GM23248 (cell line): ENCODE data around the gene BSDC1. TPM values are rescaled to one million over a fixed set of nuclear protein-coding genes. Genes with fewer than 3 reads are reported as not detected.

Experiments used
- DNase-seq: peaks from one replicate; pipeline ENCODE4 v3.0.0-alpha.2; 2015
- H2AFZ ChIP-seq: fragments of 200-600 bp; sonication (generic); 2 replicates; pipeline ENCODE4 v1.6.1; 2016; ENCODE audit warnings: antibody characterized with exemption
- H3F3A ChIP-seq: fragments of 200-600 bp; sonication (generic); 2 replicates; pipeline ENCODE4 v1.6.1; 2016; ENCODE audit warnings: mild to moderate bottlenecking, antibody characterized with exemption, mixed run types; ENCODE audit not compliant: insufficient read depth
- H3K27ac ChIP-seq: fragments of 200-600 bp; sonication (generic); 2 replicates; pipeline ENCODE4 v1.5.1; 2016; ENCODE audit warnings: mild to moderate bottlenecking
- H3K27me3 ChIP-seq: fragments of 200-600 bp; sonication (generic); replicated peaks from 2 replicates; pipeline ENCODE4 v1.6.1; 2016; ENCODE audit warnings: mild to moderate bottlenecking; ENCODE audit not compliant: insufficient read depth
- H3K36me3 ChIP-seq: fragments of 200-600 bp; sonication (generic); 2 replicates; pipeline ENCODE4 v1.6.1; 2016; ENCODE audit warnings: low read depth, mild to moderate bottlenecking
- H3K4me1 ChIP-seq: fragments of 200-600 bp; sonication (generic); 2 replicates; pipeline ENCODE4 v1.6.1; 2016; ENCODE audit warnings: mild to moderate bottlenecking; ENCODE audit not compliant: insufficient read depth
- H3K4me2 ChIP-seq: fragments of 200-600 bp; sonication (generic); one replicate; pipeline ENCODE4 v1.6.1; 2016; ENCODE audit warnings: mild to moderate bottlenecking; ENCODE audit not compliant: unreplicated experiment
- H3K4me3 ChIP-seq: fragments of 200-600 bp; sonication (generic); 2 replicates; pipeline ENCODE4 v1.5.1; 2016; ENCODE audit warnings: mild to moderate bottlenecking
- H3K79me2 ChIP-seq: fragments of 200-600 bp; sonication (generic); 2 replicates; pipeline ENCODE4 v1.6.1; 2016; ENCODE audit warnings: mild to moderate bottlenecking; ENCODE audit not compliant: insufficient read depth
- H3K9ac ChIP-seq: fragments of 200-600 bp; sonication (generic); 2 replicates; pipeline ENCODE4 v1.6.1; 2016; ENCODE audit warnings: mild to moderate bottlenecking
- H3K9me2 ChIP-seq: fragments of 200-600 bp; sonication (generic); 2 replicates; pipeline ENCODE4 v1.6.1; 2016; ENCODE audit warnings: mixed run types, mild to moderate bottlenecking, moderate library complexity; ENCODE audit not compliant: insufficient read depth
- H3K9me3 ChIP-seq: fragments of 200-600 bp; sonication (generic); one replicate; pipeline ENCODE4 v1.6.1; 2017; ENCODE audit warnings: low read depth
- H4K20me1 ChIP-seq: fragments of 200-600 bp; sonication (generic); 2 replicates; pipeline ENCODE4 v1.6.0; 2016; ENCODE audit not compliant: insufficient read depth
- EZH2 ChIP-seq: fragments of 200-600 bp; sonication (generic); IDR thresholded peaks from 2 replicates; pipeline ENCODE4 v1.6.1; 2018; ENCODE audit warnings: antibody characterized with exemption, mild to moderate bottlenecking; ENCODE audit not compliant: insufficient read depth, poor library complexity, severe bottlenecking
- EZH2phosphoT487 ChIP-seq: fragments of 200-600 bp; sonication (generic); IDR thresholded peaks from 2 replicates; pipeline ENCODE4 v1.6.1; 2018; ENCODE audit warnings: antibody characterized with exemption, moderate library complexity, mild to moderate bottlenecking, low read depth; ENCODE audit not compliant: insufficient read depth
- whole genome bisulfite sequencing, 2 experiments: methylation state at CpG; one replicate each; pipeline ENCODE4 v1.1.6; 2015 to 2017; ENCODE audit warnings: low lambda C conversion rate in 2 of 2, low coverage in 1 of 2; ENCODE audit errors: missing lambda C conversion rate in 2 of 2; 5-methylcytosine and 5-hydroxymethylcytosine counted together
- in situ Hi-C: fragments of 300-500 bp; cut with MboI; formaldehyde crosslinking; loops from 2 replicates; pipeline ENCODE4 v1.15.0; 2020
- polyA plus RNA-seq: library from polyadenylated mRNA; unstranded; fragments of >200 nt; fragmentation: Nextera tagmentation; extraction: Ambion mirVana; gene quantifications from 2 replicates; pipeline ENCODE4 v1.2.1, GENCODE V29; 2016
- total RNA-seq: library from RNA; depleted of rRNA; stranded (reverse); fragments of >200 nt; shearing (Covaris generic); gene quantifications from 2 replicates; pipeline ENCODE4 v1.2.3, GENCODE V29; 2014

BSDC1 gene
- total and polyA plus RNA-seq, 2 experiments from 2014 or later = 47.8 to 94.9 TPM

- Histone ChIP-seq H3K4me3 (no peak overlapping the region), H3K27ac (no peak overlapping the region), H3K9ac (no peak overlapping the region), H4K20me1 (no peaks in the 10 kb centered on the region), H3K79me2 (no peaks in the 10 kb centered on the region), H2AFZ (no peak overlapping the region), H3K27me3 (no peaks in the 10 kb centered on the region), H3F3A (no peaks in the 10 kb centered on the region), H3K4me1 (no peaks in the 10 kb centered on the region), H3K36me3 (peaks cover 31% of the 10 kb centered on the region; the same call in 1 of the 2 replicates), H3K4me2 (no peak overlapping the region), H3K9me2 (no peaks in the 10 kb centered on the region), H3K9me3 (no peaks in the 10 kb centered on the region)
- 94 to 97% methylated on average over 1 of the region's 1 CpG for WGBS, 2 experiments
- in situ Hi-C loops = no loop called here
- TF ChIP-seq EZH2 (no peak), EZH2phosphoT487 (no peak)
- no peak for DNase-seq
These were observed 20.1 kb downstream of the BSDC1 start for GRCh38 chr1:32373996-32374592.

DNA sequence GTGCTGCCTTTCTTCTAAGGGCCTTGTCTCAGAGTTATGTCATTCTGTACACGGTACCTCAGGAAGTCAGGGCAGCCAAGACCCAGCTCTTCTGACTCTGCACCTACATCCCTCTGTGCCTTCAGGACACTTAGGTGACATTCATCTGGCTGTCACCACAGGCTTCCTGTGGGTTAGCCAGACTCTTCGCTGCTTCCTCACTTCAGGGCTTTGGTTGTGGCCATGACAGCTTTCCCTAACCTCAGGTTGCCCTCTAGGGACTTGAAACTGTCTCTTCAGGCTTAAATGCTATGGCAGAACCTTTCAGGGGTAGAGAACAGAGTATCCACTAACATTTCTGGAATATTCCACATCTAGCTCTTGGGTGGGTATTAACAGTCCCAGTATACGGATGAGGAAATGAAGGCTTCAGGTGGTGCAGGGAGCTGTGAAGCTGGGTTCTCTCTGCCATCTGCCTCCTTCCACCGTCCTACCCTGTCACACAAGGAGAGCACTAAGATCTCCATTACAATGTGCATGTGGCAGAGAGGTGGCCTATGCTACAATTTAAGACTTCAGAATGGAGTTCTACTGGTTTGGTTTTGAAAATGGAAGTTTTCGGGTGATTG is 22.0 kb downstream of the BSDC1 start:
- no peak for DNase-seq
- H3K36me3 ChIP-seq = peaks cover 31% of the 10 kb centered on the region; the same call in 1 of the 2 replicates
- H3K27me3 ChIP-seq = no peaks in the 10 kb centered on the region
- H3K4me2 ChIP-seq = no peak overlapping the region
- 90 to 92% methylated on average over 5 of the region's 5 CpGs for WGBS, 2 experiments
- no peak overlapping the region for H3K9ac ChIP-seq
- H4K20me1 ChIP-seq = no peaks in the 10 kb centered on the region
- no peaks in the 10 kb centered on the region for H3K9me3 ChIP-seq
- no peaks in the 10 kb centered on the region for H3K79me2 ChIP-seq
- H3K9me2 ChIP-seq = no peaks in the 10 kb centered on the region
- H3K27ac ChIP-seq = no peak overlapping the region
- no peak overlapping the region for H2AFZ ChIP-seq
- in situ Hi-C loops = no loop called here
- H3K4me1 ChIP-seq = no peaks in the 10 kb centered on the region
- H3F3A ChIP-seq = no peaks in the 10 kb centered on the region
- no peak overlapping the region for H3K4me3 ChIP-seq
- no peak for TF ChIP-seq EZH2
- no peak for TF ChIP-seq EZH2phosphoT487

DNA sequence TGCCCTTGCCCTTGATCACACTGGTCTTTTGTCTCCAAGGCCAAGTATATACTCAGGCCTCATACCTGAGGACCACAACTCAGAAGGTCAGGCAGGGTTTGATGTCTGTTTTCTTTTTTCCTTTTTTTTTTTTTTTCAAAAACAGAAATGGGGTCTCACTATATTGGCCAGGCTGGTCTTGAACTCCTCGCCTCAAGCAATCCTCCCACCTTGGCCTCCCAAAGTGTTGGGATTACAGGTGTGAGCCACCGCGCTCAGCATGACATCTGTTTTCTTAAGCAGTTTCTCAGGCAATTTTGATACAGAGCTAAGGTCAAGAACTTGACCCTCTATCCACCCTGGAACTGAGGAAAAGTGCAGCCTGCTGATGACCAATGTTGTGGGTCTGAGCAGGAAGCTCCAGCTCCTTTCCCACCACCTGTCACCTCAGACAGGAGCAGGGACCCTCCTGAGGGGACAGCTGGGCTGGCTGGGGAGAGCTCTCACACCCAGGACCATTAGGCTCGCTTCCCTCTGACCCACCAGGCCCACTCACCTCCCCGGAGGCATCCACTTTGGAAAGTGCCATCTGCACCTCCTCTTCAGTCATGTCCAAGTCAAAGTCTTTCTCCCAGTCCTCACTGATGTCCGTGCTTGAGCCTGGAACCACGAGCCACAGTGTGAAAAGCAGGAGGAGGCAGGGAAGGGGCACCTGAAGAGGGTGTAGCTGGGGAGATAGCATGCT is 26.2 kb downstream of the BSDC1 start:
- Histone ChIP-seq H3F3A (peaks cover 8% of the 10 kb centered on the region; the same call in 1 of the 2 replicates), H3K79me2 (no peaks in the 10 kb centered on the region)

GRCh38 chr1:32365445-32365844 is 28.8 kb downstream of the BSDC1 start:
- no peak for TF ChIP-seq EZH2phosphoT487
- TF ChIP-seq EZH2 = no peak
- Histone ChIP-seq H3K36me3 (peaks cover 11% of the 10 kb centered on the region; the same call in 1 of the 2 replicates), H3K9me3 (no peaks in the 10 kb centered on the region), H3K4me1 (no peaks in the 10 kb centered on the region), H3K79me2 (no peaks in the 10 kb centered on the region), H3F3A (peaks cover 11% of the 10 kb centered on the region; the same call in 1 of the 2 replicates), H3K9ac (no peak overlapping the region), H3K27me3 (no peaks in the 10 kb centered on the region), H3K4me2 (no peak overlapping the region), H3K27ac (no peak overlapping the region), H2AFZ (no peak overlapping the region), H4K20me1 (no peaks in the 10 kb centered on the region), H3K4me3 (no peak overlapping the region), H3K9me2 (no peaks in the 10 kb centered on the region)
- DNase-seq = no peak
- WGBS, 2 experiments = 92 to 95% methylated on average over 6 of the region's 6 CpGs
- in situ Hi-C loops = no loop called here

More for the DNA sequence above, 26.2 kb downstream of the BSDC1 start:
- Histone ChIP-seq H3K27me3 (no peaks in the 10 kb centered on the region), H3K27ac (no peak overlapping the region), H3K9me3 (no peaks in the 10 kb centered on the region), H3K4me2 (no peak overlapping the region), H3K4me3 (no peak overlapping the region), H3K9ac (no peak overlapping the region), H3K9me2 (no peaks in the 10 kb centered on the region), H2AFZ (no peak overlapping the region), H3K4me1 (no peaks in the 10 kb centered on the region), H4K20me1 (no peaks in the 10 kb centered on the region), H3K36me3 (peaks cover 11% of the 10 kb centered on the region; the same call in 1 of the 2 replicates)
- TF ChIP-seq EZH2 (no peak), EZH2phosphoT487 (no peak)
- 89 to 93% methylated on average over 7 of the region's 7 CpGs for WGBS, 2 experiments
- DNase-seq = no peak
- in situ Hi-C loops = no loop called here
